ENCODE data around the gene SYNE3.

Gene SYNE3

GRCh38 chr14:95471476-95471875, 45.0 kb downstream of the SYNE3 start:
- no peak for DNase-seq

- DNase-seq = no peak
These were observed 45.4 kb downstream of the SYNE3 start for GRCh38 chr14:95471016-95471415.

- no peak for DNase-seq
These were observed 47.3 kb downstream of the SYNE3 start for GRCh38 chr14:95469134-95469481.

DNA sequence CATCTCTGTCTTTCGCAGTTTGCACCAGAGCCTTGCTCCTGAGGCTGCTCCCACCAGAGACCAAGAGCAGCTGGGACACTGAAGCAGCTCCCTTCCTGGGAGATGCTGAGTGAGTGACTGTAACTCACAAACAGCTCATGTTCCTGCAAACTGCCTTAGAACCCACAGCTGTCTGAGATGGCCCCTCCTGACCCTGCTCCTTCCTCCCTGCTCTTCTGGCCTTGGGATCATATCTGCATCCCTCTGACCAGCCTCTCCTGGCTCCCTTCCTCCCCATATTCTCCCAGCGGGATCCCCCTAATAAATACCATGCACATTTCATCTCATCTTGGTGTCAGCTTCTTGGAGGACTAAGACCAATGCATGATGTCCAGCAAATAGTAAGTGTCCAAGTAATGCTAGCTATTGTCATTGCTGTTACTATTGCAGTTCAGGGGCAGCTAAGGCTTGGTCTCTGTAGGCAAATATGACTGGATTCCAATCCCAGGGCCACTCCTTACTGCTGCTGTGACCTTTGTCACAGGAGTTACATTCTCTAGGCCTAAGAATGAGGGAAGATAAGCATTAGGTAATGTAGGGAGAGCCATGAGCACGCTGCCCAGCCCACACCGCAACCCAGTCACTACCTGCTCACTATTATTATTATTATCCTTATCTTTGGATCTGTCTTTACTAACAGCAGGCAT, 47.9 kb downstream of the SYNE3 start:
- no peak for DNase-seq

DNA sequence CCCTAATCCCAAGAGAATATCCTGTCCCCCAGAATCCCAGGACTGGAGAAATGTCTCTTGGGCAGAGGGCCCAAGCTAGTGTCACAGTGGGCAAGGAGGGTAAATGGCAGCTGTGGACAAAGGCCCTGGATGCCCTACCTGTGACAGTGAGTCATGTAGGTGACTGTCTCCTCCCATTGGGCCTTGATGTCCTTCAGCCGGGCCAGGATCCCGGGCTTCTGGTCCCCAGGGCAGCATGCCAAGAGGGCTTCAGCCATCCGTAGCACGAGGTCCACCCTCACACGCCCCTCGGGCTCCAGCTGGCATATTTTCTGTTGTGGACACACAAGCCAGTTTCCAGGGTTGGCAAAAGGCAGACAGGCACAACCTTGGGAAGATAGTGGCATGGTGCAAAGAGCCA, 48.8 kb downstream of the SYNE3 start:
- DNase-seq = no peak

DNA sequence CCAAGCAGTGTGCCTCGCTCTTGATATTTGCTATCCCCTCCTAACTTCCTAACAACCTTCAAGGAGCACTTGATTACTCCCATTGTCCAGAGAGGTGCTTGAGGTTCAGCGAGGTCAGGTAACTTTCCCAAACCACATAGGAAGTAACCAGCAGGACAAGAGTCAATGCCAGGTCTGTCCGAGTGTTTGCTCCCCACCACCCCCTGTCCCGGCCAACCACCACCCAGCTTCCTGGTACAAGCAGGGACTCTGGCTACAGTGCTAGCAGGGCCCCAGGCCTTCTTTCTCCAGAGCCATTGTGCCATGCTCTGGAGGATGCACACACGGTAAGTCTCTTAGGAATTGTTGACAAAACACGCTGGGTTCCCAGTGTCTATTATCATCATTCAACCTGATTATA, 49.2 kb downstream of the SYNE3 start:
- DNase-seq = no peak

Data from suppressor macrophage (primary cell).